Liver (tissue), 9 donors: ENCODE results near the gene NOL4L. TPM values are rescaled to one million over a fixed set of nuclear protein-coding genes. Genes with fewer than 3 reads are reported as not detected.

Experiments used
- DNase-seq: peaks from one replicate; pipeline ENCODE4 v3.0.0-alpha.2; 2017; ENCODE audit warnings: low spot score
- H3K27ac ChIP-seq, 2 donors: one replicate each; pipeline ENCODE4 v1.7.0; 2013; ENCODE audit warnings: inconsistent platforms in 2 of 2, low read length in 2 of 2, control low read depth in 1 of 2, low read depth in 1 of 2, mild to moderate bottlenecking in 1 of 2
- H3K27me3 ChIP-seq, 4 donors: one replicate each; pipeline versions ENCODE4 v1.6.1 to v1.7.0; 2013; ENCODE audit warnings: low read length in 3 of 4, inconsistent platforms in 1 of 4, mild to moderate bottlenecking in 1 of 4, moderate library complexity in 1 of 4; ENCODE audit not compliant: control insufficient read depth in 4 of 4, insufficient read depth in 4 of 4
- H3K36me3 ChIP-seq, 4 donors: one replicate each; pipeline versions ENCODE4 v1.6.1 to v1.7.0; 2013; ENCODE audit warnings: low read length in 3 of 4, mild to moderate bottlenecking in 3 of 4, low read depth in 1 of 4, moderate library complexity in 1 of 4; ENCODE audit not compliant: control insufficient read depth in 4 of 4, insufficient read depth in 3 of 4
- H3K4me1 ChIP-seq, 4 donors: one replicate each; pipeline versions ENCODE4 v1.6.1 to v1.7.0; 2013; ENCODE audit warnings: low read length in 3 of 4, mild to moderate bottlenecking in 3 of 4, moderate library complexity in 1 of 4; ENCODE audit not compliant: control insufficient read depth in 4 of 4, insufficient read depth in 4 of 4
- H3K4me3 ChIP-seq, 3 donors: one replicate each; pipeline versions ENCODE4 v1.6.1 to v1.7.0; 2013; ENCODE audit warnings: low read length in 3 of 3, control low read depth in 1 of 3, low read depth in 1 of 3, mild to moderate bottlenecking in 1 of 3
- H3K9ac ChIP-seq, 2 donors: one replicate each; pipeline ENCODE4 v1.7.0; 2013; ENCODE audit warnings: low read length in 2 of 2, mild to moderate bottlenecking in 2 of 2, moderate library complexity in 2 of 2, control low read depth in 1 of 2, low read depth in 1 of 2
- H3K9me3 ChIP-seq, 4 donors: one replicate each; pipeline versions ENCODE4 v1.6.1 to v1.7.0; 2013; ENCODE audit warnings: low read length in 3 of 4; ENCODE audit not compliant: control insufficient read depth in 4 of 4
- CTCF ChIP-seq: fragments of 150-350 bp; IDR thresholded peaks from 2 replicates; pipeline ENCODE4 v1.5.1; 2017; ENCODE audit warnings: improper control_type of control experiment, low read depth, low read length; ENCODE audit not compliant: missing input control
- EGR1 ChIP-seq, 2 donors: IDR thresholded peaks; 2 replicates each; pipeline ENCODE4 v1.6.1; 2016 to 2018; ENCODE audit warnings: antibody characterized with exemption in 2 of 2, low read depth in 2 of 2
- FOXA1 ChIP-seq: IDR thresholded peaks from 2 replicates; pipeline ENCODE4 v1.6.1; 2016; ENCODE audit warnings: antibody characterized with exemption
- FOXA2 ChIP-seq: IDR thresholded peaks from 2 replicates; pipeline ENCODE4 v1.6.1; 2016; ENCODE audit warnings: antibody characterized with exemption
- GABPA ChIP-seq, 2 donors: IDR thresholded peaks in 1 of 2; conservative IDR thresholded peaks in 1 of 2; 2 replicates each; pipeline ENCODE4 v1.6.1; 2016; ENCODE audit warnings: antibody characterized with exemption in 2 of 2, mild to moderate bottlenecking in 1 of 2, moderate library complexity in 1 of 2
- HNF4A ChIP-seq, 2 donors: conservative IDR thresholded peaks; 2 replicates each; pipeline ENCODE4 v1.6.1; 2016; ENCODE audit warnings: antibody characterized with exemption in 2 of 2, mild to moderate bottlenecking in 2 of 2
- HNF4G ChIP-seq: IDR thresholded peaks from 2 replicates; pipeline ENCODE4 v1.6.1; 2016; ENCODE audit warnings: antibody characterized with exemption
- JUND ChIP-seq, 2 donors: IDR thresholded peaks; 2 replicates each; pipeline ENCODE4 v1.6.1; 2016; ENCODE audit warnings: antibody characterized with exemption in 2 of 2
- MAX ChIP-seq: IDR thresholded peaks from 2 replicates; pipeline ENCODE4 v1.6.1; 2016; ENCODE audit warnings: antibody characterized with exemption
- NR2F2 ChIP-seq: IDR thresholded peaks from 2 replicates; pipeline ENCODE4 v1.6.1; 2016; ENCODE audit warnings: antibody characterized with exemption
- RAD21 ChIP-seq, 2 donors: IDR thresholded peaks; 2 replicates each; pipeline ENCODE4 v1.6.1; 2016; ENCODE audit warnings: antibody characterized with exemption in 2 of 2, mild to moderate bottlenecking in 2 of 2
- REST ChIP-seq: IDR thresholded peaks from 2 replicates; pipeline ENCODE4 v1.6.1; 2016; ENCODE audit warnings: antibody characterized with exemption, mild to moderate bottlenecking
- RXRA ChIP-seq, 2 donors: IDR thresholded peaks; 2 replicates each; pipeline ENCODE4 v1.6.1; 2017 to 2018; ENCODE audit warnings: antibody characterized with exemption in 2 of 2, mild to moderate bottlenecking in 1 of 2
- SP1 ChIP-seq: IDR thresholded peaks from 2 replicates; pipeline ENCODE4 v1.6.1; 2018; ENCODE audit warnings: antibody characterized with exemption, mild to moderate bottlenecking
- TAF1 ChIP-seq: conservative IDR thresholded peaks from 2 replicates; pipeline ENCODE4 v1.6.1; 2016; ENCODE audit warnings: antibody characterized with exemption, mild to moderate bottlenecking
- ZBTB33 ChIP-seq: IDR thresholded peaks from 2 replicates; pipeline ENCODE4 v1.6.1; 2016; ENCODE audit warnings: antibody characterized with exemption
- WGBS: extraction: QIAGEN DNeasy Blood & Tissue Kit; methylation state at CpG from one replicate; pipeline ENCODE4 v1.1.7; 2013; 5-methylcytosine and 5-hydroxymethylcytosine counted together
- polyA plus RNA-seq, 2 donors: library from polyadenylated mRNA; stranded (reverse) in 1 of 2; unstranded in 1 of 2; fragments of 200-250 nt in 1 of 2; fragments of >200 nt in 1 of 2; fragmentation: Nextera tagmentation in 1 of 2; extraction: Ambion mirVana in 1 of 2; gene quantifications; one replicate each; pipeline versions ENCODE4 v1.2.1 to v1.2.3, GENCODE V29; 2013 to 2015
- total RNA-seq, 2 donors: library from RNA; depleted of rRNA; stranded (reverse); fragments of >200 nt; gene quantifications; one replicate each; pipeline ENCODE4 v1.2.3, GENCODE V29; 2014
- donor health status: healthy.
- donor health status: healthy.
- donor health status: healthy.
- donor health status: healthy.
- donor health status: healthy.

NOL4L gene
- total and polyA plus RNA-seq, 4 donors, result 2.2 to 6.8 (median 4.3) TPM

- H3K4me3 ChIP-seq, result no peak overlapping the region
- no peak for DNase-seq
These were observed 105.4 kb downstream of the NOL4L start for GRCh38 chr20:32479697-32480171.

GRCh38 chr20:32479012-32479411 is 106.1 kb downstream of the NOL4L start:
- WGBS, result 92% methylated on average over 5 of the region's 5 CpGs
- Histone ChIP-seq H3K27me3 (no peaks in the 10 kb centered on the region), H3K4me3 (no peak overlapping the region), H3K27ac (no peak overlapping the region), H3K36me3 (no peaks in the 10 kb centered on the region), H3K9ac (no peak overlapping the region), H3K9me3 (no peaks in the 10 kb centered on the region), H3K4me1 (peaks cover 25 to 75% (median 46%) of the 10 kb centered on the region in 4 donors)
- no peak for DNase-seq
- no peak for TF ChIP-seq EGR1 (IDR thresholded peaks at IDR 0.05; ENCODE audit: low read depth in 2 of 2)
- TF ChIP-seq REST, result no peak
- no peak for TF ChIP-seq RXRA (IDR thresholded peaks at IDR 0.05)
- TF ChIP-seq JUND (IDR thresholded peaks at IDR 0.05), result no peak
- no peak for TF ChIP-seq NR2F2
- no peak for TF ChIP-seq TAF1
- TF ChIP-seq FOXA1, result no peak
- TF ChIP-seq MAX, result no peak
- no peak for TF ChIP-seq HNF4A (conservative IDR thresholded peaks at IDR 0.05)
- no peak for TF ChIP-seq CTCF
- no peak for TF ChIP-seq RAD21 (IDR thresholded peaks at IDR 0.05)
- no peak for TF ChIP-seq GABPA (IDR thresholded peaks at IDR 0.05 in 1 of 2, conservative IDR thresholded peaks at IDR 0.05 in 1 of 2)
- no peak for TF ChIP-seq SP1
- TF ChIP-seq FOXA2, result no peak
- TF ChIP-seq ZBTB33, result no peak
- no peak for TF ChIP-seq HNF4G

More at GRCh38 chr20:32479697-32480171, 105.4 kb downstream of the NOL4L start:
- Histone ChIP-seq H3K27me3 (no peaks in the 10 kb centered on the region), H3K27ac (no peak overlapping the region), H3K9me3 (no peaks in the 10 kb centered on the region), H3K9ac (no peak overlapping the region), H3K36me3 (no peaks in the 10 kb centered on the region), H3K4me1 (peaks cover 21 to 71% (median 42%) of the 10 kb centered on the region in 4 donors)
- 62% methylated on average over 2 of the region's 2 CpGs for WGBS
- TF ChIP-seq SP1, result no peak
- TF ChIP-seq MAX, result no peak
- TF ChIP-seq RXRA (IDR thresholded peaks at IDR 0.05), result no peak
- TF ChIP-seq HNF4A (conservative IDR thresholded peaks at IDR 0.05), result no peak
- TF ChIP-seq CTCF, result no peak
- TF ChIP-seq RAD21 (IDR thresholded peaks at IDR 0.05), result no peak
- no peak for TF ChIP-seq NR2F2
